SK-N-MC (cell line): Measurements from ENCODE around the gene IFI35.

Experiments
- EZH2 ChIP-seq: fragments of 200-600 bp; sonication (generic); IDR thresholded peaks from one replicate; pipeline ENCODE4 v1.6.1; 2017; ENCODE audit warnings: antibody characterized with exemption
- FOXP2 ChIP-seq: optimal IDR thresholded peaks from 2 replicates; pipeline ENCODE3; 2011; ENCODE audit warnings: mild to moderate bottlenecking, moderate library complexity; ENCODE audit not compliant: insufficient read depth; ENCODE audit errors: extremely low read length, control extremely low read depth
- POLR2AphosphoS5 ChIP-seq: IDR thresholded peaks from 2 replicates; pipeline ENCODE4 v1.6.1; 2012; ENCODE audit warnings: mild to moderate bottlenecking, low read depth, low read length, borderline replicate concordance

DNA sequence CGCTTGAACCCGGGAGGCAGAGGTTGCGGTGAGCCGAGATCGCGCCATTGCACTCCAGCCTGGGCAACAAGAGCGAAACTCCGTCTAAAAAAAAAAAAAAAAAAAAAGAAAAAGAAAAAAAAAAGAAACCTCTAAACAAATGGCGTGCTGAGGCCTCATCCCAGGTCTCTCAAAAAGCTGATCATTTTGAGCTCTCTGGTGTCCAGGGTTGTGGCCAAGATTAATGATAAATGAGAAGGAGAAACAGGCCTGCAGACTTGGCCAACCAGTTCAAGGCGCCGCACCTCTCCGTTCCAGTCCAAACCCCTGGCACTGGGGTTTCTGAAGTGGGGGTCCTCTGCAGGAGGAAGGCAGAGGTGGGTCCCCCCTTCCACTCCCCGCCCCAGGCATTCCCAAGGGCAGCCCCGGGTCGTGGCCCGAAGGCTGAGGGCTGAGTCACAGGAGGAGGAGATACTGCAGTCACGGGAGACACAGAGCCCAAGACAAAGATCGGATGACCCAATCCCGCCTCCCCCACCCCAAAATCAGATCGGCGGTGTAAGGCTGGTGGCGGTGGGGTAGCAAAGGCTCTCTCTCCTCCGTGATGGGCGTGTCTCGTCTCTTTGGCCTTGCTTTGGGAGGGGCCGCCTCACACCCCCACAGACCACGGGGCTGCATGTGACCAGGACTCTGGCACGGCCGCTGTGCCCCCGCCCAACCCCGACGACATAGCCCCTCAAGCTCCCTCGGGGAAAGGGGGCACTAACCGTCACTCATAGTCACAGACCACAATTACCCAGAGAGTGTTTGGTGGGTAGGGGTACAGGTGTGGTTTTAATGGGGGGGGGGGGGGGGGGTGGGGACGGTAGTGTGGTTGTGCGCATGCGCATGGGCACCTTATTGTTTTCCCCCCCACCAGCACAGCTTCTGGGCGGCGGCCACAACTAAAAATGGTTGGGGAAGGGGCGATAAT lies 14.5 kb downstream of the IFI35 start:
- no peak for TF ChIP-seq EZH2
- no peak for TF ChIP-seq POLR2AphosphoS5
- no peak for TF ChIP-seq FOXP2
